Fibroblast of peridontal ligament (primary cell): ENCODE data around the gene MAPK14.

Experiments used
- DNase-seq: peaks from one replicate; pipeline ENCODE4 v3.0.0-alpha.2; 2010; ENCODE audit errors: extremely low read depth

MAPK14 gene

GRCh38 chr6:36035225-36035624 is 7.6 kb downstream of the MAPK14 start:
- DNase-seq = no peak

DNA sequence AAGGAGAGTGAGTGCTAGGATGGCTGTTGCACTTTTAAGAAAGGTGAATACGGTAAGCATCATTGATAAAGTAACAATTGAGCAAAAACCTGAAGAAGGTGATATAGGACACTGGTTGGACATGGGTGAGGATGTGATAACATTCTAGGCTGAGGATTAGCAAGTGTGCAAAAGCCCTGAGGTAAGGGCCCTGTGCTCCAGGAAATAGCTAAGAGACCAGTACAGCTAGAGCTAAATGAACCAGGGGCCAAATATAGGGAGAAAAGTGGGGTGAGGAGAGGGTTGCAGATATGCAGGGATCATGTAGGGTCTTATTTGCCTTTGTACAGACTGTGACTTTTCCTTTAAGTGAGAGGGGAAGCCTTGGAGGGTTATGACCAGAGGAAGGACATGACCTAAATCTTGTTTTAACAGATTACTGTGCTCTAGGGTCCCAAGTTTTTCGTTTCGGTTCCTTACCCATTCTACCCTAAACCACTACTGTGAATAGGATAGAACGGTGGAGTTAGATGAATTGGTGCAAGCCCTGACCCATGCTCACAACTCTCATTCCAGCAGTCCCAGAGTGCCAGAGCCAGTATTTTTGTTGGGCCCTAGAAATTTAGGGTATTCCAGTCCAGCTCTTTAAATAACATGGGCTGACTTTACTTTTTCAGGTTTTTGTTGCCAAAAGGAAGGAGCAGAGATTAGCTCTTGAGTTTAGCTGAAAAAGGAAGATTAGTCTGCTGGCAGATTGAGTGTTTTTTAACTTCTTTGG is 10.7 kb downstream of the MAPK14 start:
- DNase-seq = peak; percentile 5

DNA sequence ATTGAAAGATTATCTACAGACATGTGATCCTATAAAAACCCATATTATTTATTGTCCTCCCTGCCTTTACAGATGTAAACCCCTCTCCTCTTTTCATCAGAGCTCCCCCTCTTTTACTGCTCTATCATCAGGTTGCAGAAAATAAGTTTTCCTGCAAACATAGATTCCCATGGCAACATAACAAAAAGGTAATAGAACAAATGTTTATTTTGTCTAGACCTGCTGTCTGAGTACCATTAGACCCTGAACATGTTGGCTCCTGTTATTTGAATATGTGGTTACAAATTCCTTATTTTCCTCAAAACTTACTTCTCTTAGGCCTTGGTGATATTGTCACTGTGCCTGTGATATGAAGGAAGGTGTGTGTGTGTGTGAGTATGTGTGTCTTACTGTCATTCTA is 11.5 kb downstream of the MAPK14 start:
- no peak for DNase-seq

- no peak for DNase-seq
These were observed 13.3 kb downstream of the MAPK14 start for GRCh38 chr6:36040958-36041357.

DNA sequence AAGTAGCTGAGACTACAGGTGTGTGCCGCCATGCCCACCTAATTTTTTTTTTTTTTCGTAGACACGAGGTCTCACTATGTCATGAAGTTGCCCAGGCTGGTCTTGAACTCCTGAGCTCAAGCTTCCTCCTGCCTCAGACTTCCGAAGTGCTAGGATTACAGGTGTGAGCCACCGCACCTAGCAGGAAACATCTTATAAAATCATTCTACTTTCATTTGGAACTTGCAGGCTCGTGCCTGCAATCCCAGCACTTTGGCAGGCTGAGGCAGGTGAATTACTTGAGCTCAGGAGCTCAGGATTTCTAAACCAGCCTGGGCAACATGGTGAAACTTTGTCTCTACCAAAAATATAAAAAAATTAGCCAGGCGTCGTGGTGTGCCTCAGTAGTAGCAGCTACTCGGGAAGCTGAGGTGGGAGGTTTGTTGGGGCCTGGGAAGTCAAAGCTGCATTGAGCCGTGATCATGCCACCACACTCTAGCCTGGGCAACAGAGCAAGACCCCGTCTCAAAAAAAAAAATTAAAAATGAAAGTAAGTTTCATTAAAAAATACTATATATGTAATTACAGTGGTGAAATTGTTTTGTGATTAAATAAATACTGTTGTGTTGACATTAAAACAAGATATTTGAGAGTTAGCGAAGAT is 15.1 kb downstream of the MAPK14 start:
- no peak for DNase-seq

- no peak for DNase-seq
These were observed 22.0 kb downstream of the MAPK14 start for GRCh38 chr6:36049582-36049981.

GRCh38 chr6:36050305-36050704 is 22.7 kb downstream of the MAPK14 start:
- no peak for DNase-seq

GRCh38 chr6:36050947-36051710 is 23.5 kb downstream of the MAPK14 start:
- no peak for DNase-seq

DNA sequence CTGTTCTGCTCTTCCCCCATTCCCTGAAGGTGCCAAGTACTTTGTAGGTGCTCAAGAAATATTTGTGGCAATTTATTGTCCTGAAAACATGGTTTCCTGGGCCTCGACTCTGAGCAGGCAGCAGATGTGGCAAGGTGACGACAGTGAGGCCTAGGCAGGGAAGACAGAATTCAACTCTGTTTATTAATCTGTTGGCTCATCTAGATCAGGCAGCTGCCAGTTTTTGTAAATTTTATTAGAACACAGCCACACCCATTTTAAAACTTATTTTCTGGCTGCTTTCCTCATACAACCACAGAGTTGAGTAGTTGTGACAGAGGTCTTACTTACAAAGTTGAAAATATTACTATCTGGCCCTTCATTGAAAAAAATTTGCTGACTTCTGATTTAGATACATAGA is 24.5 kb downstream of the MAPK14 start:
- no peak for DNase-seq

- no peak for DNase-seq
These were observed 26.3 kb downstream of the MAPK14 start for GRCh38 chr6:36053878-36054277.

- peak; percentile 28 for DNase-seq
These were observed 26.8 kb downstream of the MAPK14 start for GRCh38 chr6:36054415-36054814.

GRCh38 chr6:36054956-36055355 is 27.3 kb downstream of the MAPK14 start:
- DNase-seq = no peak

- DNase-seq = no peak
These were observed 28.6 kb downstream of the MAPK14 start for GRCh38 chr6:36056178-36056577.

GRCh38 chr6:36061236-36061635 is 33.6 kb downstream of the MAPK14 start:
- DNase-seq = no peak

GRCh38 chr6:36062247-36062646 is 34.6 kb downstream of the MAPK14 start:
- DNase-seq = no peak

DNA sequence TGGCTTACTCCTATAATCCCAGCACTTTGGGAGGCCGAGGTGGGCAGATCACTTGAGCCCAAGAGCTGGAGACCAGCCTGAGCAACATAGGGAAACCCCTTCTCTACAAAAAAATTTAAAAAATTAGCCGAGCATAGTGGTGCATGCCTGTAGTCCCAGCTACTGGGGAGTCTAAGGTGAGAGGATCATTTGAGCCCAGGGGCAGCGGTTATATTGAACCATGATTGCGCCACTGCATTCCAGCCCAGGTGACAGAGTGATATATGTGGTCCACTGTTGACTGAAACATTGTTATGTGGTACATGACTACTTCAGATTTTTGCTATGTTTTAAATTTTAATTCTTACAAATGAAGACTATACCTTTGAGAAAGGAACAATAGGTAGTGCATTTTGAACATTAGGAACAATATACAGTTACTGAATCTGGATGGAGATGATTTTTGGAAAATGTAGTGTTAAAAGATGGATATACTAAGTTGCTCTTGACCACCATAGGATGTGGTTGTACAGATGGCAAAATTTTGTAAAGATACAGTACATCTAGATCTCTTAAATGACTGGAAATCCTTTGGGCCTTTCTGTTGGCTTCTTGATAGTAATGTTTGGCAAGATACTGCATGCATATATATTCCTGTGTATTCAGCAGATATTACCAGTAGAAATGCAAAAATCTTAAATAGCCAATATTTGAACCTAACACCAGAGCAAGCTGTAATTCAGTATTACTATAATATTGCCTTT is 35.9 kb downstream of the MAPK14 start:
- DNase-seq = no peak

DNA sequence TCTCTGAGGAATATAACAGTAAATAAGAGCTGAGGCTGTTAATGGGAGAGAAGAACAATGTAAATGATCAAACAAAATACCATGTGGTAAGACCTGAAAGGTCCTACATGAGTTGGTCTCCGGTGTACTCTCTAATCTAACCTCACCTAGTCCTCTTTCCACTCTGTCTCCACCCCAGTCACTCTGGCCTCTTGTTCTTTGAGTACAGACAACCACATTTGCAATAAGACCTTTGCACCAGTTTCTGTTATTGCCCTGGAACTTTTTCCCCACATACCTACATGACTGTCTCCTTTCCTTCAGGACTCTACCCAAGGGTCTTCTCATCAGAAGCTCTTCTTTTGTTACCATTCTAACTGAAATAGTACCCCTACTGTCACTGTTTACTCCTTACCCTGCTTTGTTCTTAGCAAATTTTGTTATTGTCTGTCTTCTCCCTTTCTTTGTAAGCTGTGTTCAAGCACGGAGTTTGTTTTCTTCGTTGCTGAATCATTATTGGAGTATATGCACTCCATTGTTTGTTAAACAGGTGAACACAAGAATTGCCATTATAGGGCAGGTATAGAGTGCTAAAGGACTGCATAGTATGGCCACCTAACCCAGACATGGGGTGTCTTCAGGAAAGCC is 37.3 kb downstream of the MAPK14 start:
- DNase-seq = no peak

DNA sequence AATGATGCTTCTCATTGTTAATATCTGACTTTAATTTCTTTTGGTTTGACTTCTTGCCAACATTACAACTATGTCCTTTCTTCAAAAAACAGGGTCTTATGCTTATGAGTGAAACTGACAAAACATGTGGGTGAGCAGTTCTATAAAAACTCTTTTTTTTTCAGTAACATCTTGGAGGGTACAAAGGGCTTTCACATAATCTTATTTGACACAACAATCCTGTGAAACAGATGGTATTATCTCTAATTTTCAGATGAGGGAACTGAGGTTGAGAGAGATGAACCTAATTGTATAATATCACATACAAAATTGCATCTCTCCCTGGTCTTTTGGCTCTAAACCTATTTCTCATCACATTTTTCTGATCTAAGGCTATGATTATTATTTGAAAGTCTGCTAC is 38.3 kb downstream of the MAPK14 start:
- DNase-seq = no peak

DNA sequence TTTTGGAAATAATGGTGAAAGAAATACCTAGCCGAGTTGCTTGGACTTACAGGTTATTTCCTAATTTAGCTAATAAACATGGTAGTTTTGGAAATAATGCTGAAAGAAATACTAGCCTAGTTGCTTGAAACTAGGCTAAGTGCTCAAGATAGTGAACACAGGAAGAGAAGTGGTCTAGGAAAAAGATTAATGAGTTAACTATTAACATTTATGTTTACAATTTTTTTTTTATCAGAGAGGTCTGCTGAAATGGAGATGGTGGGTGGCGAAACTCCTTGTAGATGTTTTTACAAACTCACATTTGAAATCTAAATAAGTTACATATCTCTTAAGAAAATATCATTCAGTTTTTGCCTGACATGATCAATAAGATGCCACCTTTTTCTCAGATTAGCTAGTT is 39.2 kb downstream of the MAPK14 start:
- DNase-seq = no peak

DNA sequence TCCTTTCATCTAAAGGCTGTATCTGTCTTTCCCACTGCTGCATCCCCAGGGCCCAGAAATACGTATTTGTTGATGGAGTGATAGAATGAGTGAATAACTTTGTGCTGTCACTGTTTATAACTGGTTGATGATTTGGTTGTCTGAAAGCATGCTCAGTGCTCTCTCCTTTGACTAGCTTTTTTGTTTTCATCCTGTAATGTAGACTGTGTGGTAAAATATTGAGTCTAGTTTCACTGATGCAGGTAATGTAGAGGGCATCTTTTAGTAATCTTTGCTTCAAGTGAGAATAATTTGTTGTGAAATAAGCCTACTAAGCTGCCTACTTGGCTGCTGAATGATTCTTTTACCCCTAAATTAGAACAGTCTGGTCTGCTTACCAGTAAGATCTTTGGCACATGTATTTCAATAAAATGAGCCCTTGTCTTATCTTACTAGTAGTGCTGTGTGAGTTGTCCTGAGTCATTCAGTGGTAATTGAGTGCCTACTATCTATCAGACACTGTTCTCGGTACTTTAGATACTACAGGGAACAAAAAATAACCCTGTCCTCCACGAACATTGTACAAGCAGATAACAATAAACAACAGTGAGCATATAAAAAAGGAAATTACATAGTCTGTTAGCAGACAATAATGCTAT is 39.9 kb downstream of the MAPK14 start:
- DNase-seq = peak; percentile 54

- DNase-seq = no peak
These were observed 40.4 kb downstream of the MAPK14 start for GRCh38 chr6:36068012-36068392.
